H1 (cell line): Measurements from ENCODE around the gene FBN2. TPM values are rescaled to one million over a fixed set of nuclear protein-coding genes. Genes with fewer than 3 reads are reported as not detected.

ENCODE experiments used
- CTCF ChIA-PET: fragments of 300-600 bp; sonication (Branson Sonifier 250); formaldehyde crosslinking; loops from one replicate; lab custom pipeline; 2021; ENCODE audit not compliant: partially characterized antibody; lab: Charles Lee
- POLR2A ChIA-PET: fragments of 300-600 bp; sonication (Branson Sonifier 250); formaldehyde crosslinking; loops from one replicate; lab custom pipeline; 2021; ENCODE audit warnings: inconsistent platforms; ENCODE audit not compliant: partially characterized antibody; lab: Charles Lee
- DNase-seq, 2 experiments: peaks; one replicate each; pipeline versions ENCODE4 v3.0.0 to v3.0.0-alpha.2; 2010 to 2022; ENCODE audit warnings: low spot score in 2 of 2, low read depth in 1 of 2, mixed read lengths in 1 of 2
- FAIRE-seq: peaks from 2 replicates; lab custom pipeline; 2011; peaks lifted over from hg19 to GRCh38; lab: Jason Lieb, UNC
- H2AFZ ChIP-seq: 2 replicates; pipeline ENCODE4 v1.8.1; 2012; ENCODE audit warnings: low read length, inconsistent platforms
- H2AK5ac ChIP-seq: 2 replicates; pipeline ENCODE4 v1.6.1; 2013; ENCODE audit warnings: low read depth, low read length
- H2BK120ac ChIP-seq: replicated peaks from 2 replicates; pipeline ENCODE3; 2013; ENCODE audit warnings: low read depth, low read length, inconsistent platforms
- H2BK12ac ChIP-seq: 2 replicates; pipeline ENCODE4 v1.6.1; 2013; ENCODE audit warnings: low read depth, low read length
- H2BK15ac ChIP-seq: 2 replicates; pipeline ENCODE4 v1.6.1; 2013; ENCODE audit warnings: low read length
- H2BK20ac ChIP-seq: 2 replicates; pipeline ENCODE4 v1.6.1; 2013; ENCODE audit warnings: low read length
- H2BK5ac ChIP-seq: 2 replicates; pipeline ENCODE4 v1.6.1; 2013; ENCODE audit warnings: low read depth, low read length
- H3K14ac ChIP-seq: 2 replicates; pipeline ENCODE4 v1.6.1; 2013; ENCODE audit warnings: inconsistent platforms; ENCODE audit not compliant: insufficient read length
- H3K18ac ChIP-seq: 2 replicates; pipeline ENCODE4 v1.6.1; 2013; ENCODE audit warnings: low read length; ENCODE audit errors: extremely low read depth
- H3K23ac ChIP-seq: 2 replicates; pipeline ENCODE4 v1.6.1; 2013; ENCODE audit warnings: inconsistent platforms; ENCODE audit not compliant: insufficient read length
- H3K23me2 ChIP-seq: 2 replicates; pipeline ENCODE4 v1.6.1; 2013; ENCODE audit warnings: low read depth, low read length
- H3K27ac ChIP-seq: 2 replicates; pipeline ENCODE4 v1.6.1; 2011; ENCODE audit warnings: low read depth, low read length, inconsistent platforms
- H3K27me3 ChIP-seq, 4 experiments: replicated peaks in 1 of 4; 1 replicate in 1 of 4; 2 replicates in 3 of 4; pipeline versions ENCODE4 v1.6.1 to v1.8.1; 2011 to 2013; ENCODE audit warnings: low read length in 3 of 4, mild to moderate bottlenecking in 3 of 4, inconsistent platforms in 2 of 4, mixed read lengths in 2 of 4, moderate library complexity in 1 of 4; ENCODE audit not compliant: control insufficient read depth in 3 of 4, insufficient read depth in 3 of 4; ENCODE audit errors: extremely low read depth in 1 of 4
- H3K36me3 ChIP-seq, 4 experiments: 2 replicates each; pipeline versions ENCODE4 v1.6.1 to v1.8.1; 2011 to 2013; ENCODE audit warnings: mild to moderate bottlenecking in 4 of 4, low read length in 3 of 4, moderate library complexity in 2 of 4, control low read depth in 1 of 4, inconsistent platforms in 1 of 4; ENCODE audit not compliant: insufficient read depth in 4 of 4, control insufficient read depth in 2 of 4
- H3K4ac ChIP-seq: replicated peaks from 2 replicates; pipeline ENCODE3; 2013; ENCODE audit warnings: low read length, low read depth, mixed read lengths, inconsistent platforms; ENCODE audit not compliant: insufficient read length
- H3K4me1 ChIP-seq, 4 experiments: replicated peaks in 1 of 4; 1 replicate in 1 of 4; 2 replicates in 3 of 4; pipeline versions ENCODE4 v1.6.1 to v1.8.1; 2011 to 2013; ENCODE audit warnings: low read length in 3 of 4, inconsistent platforms in 2 of 4, mixed read lengths in 1 of 4; ENCODE audit not compliant: insufficient read depth in 4 of 4, control insufficient read depth in 3 of 4
- H3K4me2 ChIP-seq, 2 experiments: 2 replicates each; pipeline versions ENCODE4 v1.6.1 to v1.8.1; 2011 to 2013; ENCODE audit warnings: low read depth in 2 of 2, low read length in 2 of 2, control low read depth in 1 of 2, inconsistent platforms in 1 of 2, mild to moderate bottlenecking in 1 of 2; ENCODE audit not compliant: insufficient read depth in 1 of 2
- H3K4me3 ChIP-seq, 4 experiments: fragments of 200-600, 300-600 bp in 1 of 4; sonication (generic), shearing (Covaris generic), sonication (Bioruptor Twin) in 1 of 4; 2 replicates each; pipeline versions ENCODE4 v1.5.1 to v1.8.1; 2011 to 2016; ENCODE audit warnings: low read length in 4 of 4, low read depth in 3 of 4, control low read depth in 2 of 4, inconsistent platforms in 2 of 4, mild to moderate bottlenecking in 2 of 4, mixed read lengths in 1 of 4, moderate library complexity in 1 of 4; ENCODE audit not compliant: insufficient read depth in 2 of 4; ENCODE audit errors: extremely low read depth in 1 of 4
- H3K56ac ChIP-seq: replicated peaks from 2 replicates; pipeline ENCODE3; 2013; ENCODE audit warnings: low read depth, mild to moderate bottlenecking, mixed read lengths, low read length, inconsistent platforms; ENCODE audit not compliant: insufficient read length
- H3K79me1 ChIP-seq: 2 replicates; pipeline ENCODE4 v1.6.1; 2013; ENCODE audit warnings: low read depth, low read length, control low read depth
- H3K79me2 ChIP-seq, 2 experiments: 2 replicates each; pipeline versions ENCODE4 v1.6.1 to v1.8.1; 2012 to 2013; ENCODE audit warnings: low read length in 2 of 2, mild to moderate bottlenecking in 2 of 2, inconsistent platforms in 1 of 2; ENCODE audit not compliant: insufficient read depth in 2 of 2, control insufficient read depth in 1 of 2
- H3K9ac ChIP-seq, 4 experiments: replicated peaks in 1 of 4; 1 replicate in 1 of 4; 2 replicates in 3 of 4; pipeline versions ENCODE4 v1.6.1 to v1.8.1; 2011 to 2013; ENCODE audit warnings: low read depth in 3 of 4, low read length in 3 of 4, control low read depth in 2 of 4, mild to moderate bottlenecking in 2 of 4, moderate library complexity in 2 of 4, inconsistent platforms in 1 of 4; ENCODE audit errors: extremely low read depth in 1 of 4
- H3K9me3 ChIP-seq, 2 experiments: 2 replicates each; pipeline versions ENCODE4 v1.6.1 to v1.8.1; 2012 to 2013; ENCODE audit warnings: mild to moderate bottlenecking in 2 of 2, moderate library complexity in 2 of 2, control low read depth in 1 of 2, inconsistent platforms in 1 of 2, low read depth in 1 of 2, low read length in 1 of 2, mixed read lengths in 1 of 2; ENCODE audit not compliant: insufficient read depth in 2 of 2
- H4K20me1 ChIP-seq, 2 experiments: replicated peaks in 1 of 2; 2 replicates each; pipeline versions ENCODE3 to v1.8.1; 2011 to 2013; ENCODE audit warnings: inconsistent platforms in 2 of 2, low read length in 2 of 2, mild to moderate bottlenecking in 1 of 2; ENCODE audit not compliant: insufficient read depth in 2 of 2, control insufficient read depth in 1 of 2
- H4K5ac ChIP-seq: 2 replicates; pipeline ENCODE4 v1.6.1; 2013; ENCODE audit warnings: low read length, low read depth, mixed read lengths, inconsistent platforms; ENCODE audit not compliant: insufficient read length
- H4K8ac ChIP-seq: 2 replicates; pipeline ENCODE4 v1.8.0; 2013; ENCODE audit warnings: mild to moderate bottlenecking, moderate library complexity, low read length, inconsistent platforms; ENCODE audit not compliant: insufficient read depth; ENCODE audit errors: extremely low read depth
- H4K91ac ChIP-seq: replicated peaks from 2 replicates; pipeline ENCODE3; 2013; ENCODE audit warnings: low read length, mixed read lengths, inconsistent platforms; ENCODE audit not compliant: insufficient read length
- BRCA1 ChIP-seq: IDR thresholded peaks from 2 replicates; pipeline ENCODE4 v1.6.1; 2012; ENCODE audit warnings: low read depth, low read length, improper control_type of control experiment
- FOSL1 ChIP-seq: IDR thresholded peaks from 2 replicates; pipeline ENCODE4 v1.6.1; 2011; ENCODE audit warnings: mild to moderate bottlenecking, low read depth, low read length, moderate library complexity; ENCODE audit not compliant: insufficient read depth
- NANOG ChIP-seq: IDR thresholded peaks from 2 replicates; pipeline ENCODE4 v1.6.1; 2011; ENCODE audit warnings: low read length, low read depth, mild to moderate bottlenecking, inconsistent platforms; ENCODE audit not compliant: insufficient read depth, poor library complexity, severe bottlenecking
- RBBP5 ChIP-seq: IDR thresholded peaks from 2 replicates; pipeline ENCODE4 v1.7.1; 2012; ENCODE audit warnings: low read depth, mild to moderate bottlenecking, inconsistent platforms, low read length, moderate library complexity, borderline replicate concordance
- RFX5 ChIP-seq: IDR thresholded peaks from 2 replicates; pipeline ENCODE4 v1.6.1; 2011; ENCODE audit warnings: low read depth, low read length, improper control_type of control experiment, borderline replicate concordance
- SIX5 ChIP-seq: IDR thresholded peaks from 2 replicates; pipeline ENCODE4 v1.6.1; 2011; ENCODE audit warnings: mild to moderate bottlenecking, low read depth, low read length
- SP1 ChIP-seq: IDR thresholded peaks from 2 replicates; pipeline ENCODE4 v1.6.1; 2011; ENCODE audit warnings: low read depth, low read length
- SP4 ChIP-seq: IDR thresholded peaks from 2 replicates; pipeline ENCODE4 v1.6.1; 2012; ENCODE audit warnings: low read length, inconsistent platforms
- WGBS, 2 experiments: shearing (Covaris generic) in 1 of 2; methylation state at CpG; one replicate each; pipeline versions ENCODE4 v1.1.6 to v1.1.7; 2013 to 2015; ENCODE audit warnings: low lambda C conversion rate in 2 of 2, mixed read lengths in 2 of 2, inconsistent platforms in 1 of 2, low coverage in 1 of 2, missing lambda C conversion rate in 1 of 2; ENCODE audit not compliant: insufficient replicate concordance in 2 of 2, insufficient coverage in 1 of 2, insufficient read length in 1 of 2; ENCODE audit errors: extremely low coverage in 1 of 2, missing lambda C conversion rate in 1 of 2; 5-methylcytosine and 5-hydroxymethylcytosine counted together
- polyA plus RNA-seq, 7 experiments: library from polyadenylated mRNA; depleted of rRNA in 3 of 7; stranded (reverse) in 5 of 7; unstranded in 2 of 7; fragments of >200 nt in 5 of 7; fragments of 200-250 nt in 2 of 7; gene quantifications; 1 replicate in 5 of 7; 2 replicates in 1 of 7; 4 replicates in 1 of 7; pipeline versions ENCODE4 v1.2.1 to v1.2.3, GENCODE V29; 2011 to 2013; ENCODE audit warnings: missing spikeins in 2 of 7, mixed read lengths in 2 of 7
- total RNA-seq: library from RNA; stranded (reverse); fragmentation: NEBNext Ultra II Directional; extraction: Animal tissue kit (Norgen Biotek cat#: 25700); gene quantifications from 2 replicates; pipeline ENCODE4 v1.2.1, GENCODE V29; 2021
- TF ChIP-seq, protein P1 (sequence below), 3 experiments: IDR thresholded peaks; 1 replicate in 2 of 3; 2 replicates in 1 of 3; pipeline versions ENCODE4 v1.5.1 to v1.6.1; 2011; ENCODE audit warnings: low read length in 3 of 3, mild to moderate bottlenecking in 3 of 3, inconsistent platforms in 2 of 3, low read depth in 1 of 3, moderate library complexity in 1 of 3; ENCODE audit not compliant: insufficient read depth in 1 of 3; ENCODE audit errors: control extremely low read depth in 1 of 3

Gene FBN2
- total and polyA plus RNA-seq, 2 of the 8 experiments (the other 6 are each of a cell fraction or from before 2014, with no cell fraction given): 14.1 to 16.3 TPM

DNA sequence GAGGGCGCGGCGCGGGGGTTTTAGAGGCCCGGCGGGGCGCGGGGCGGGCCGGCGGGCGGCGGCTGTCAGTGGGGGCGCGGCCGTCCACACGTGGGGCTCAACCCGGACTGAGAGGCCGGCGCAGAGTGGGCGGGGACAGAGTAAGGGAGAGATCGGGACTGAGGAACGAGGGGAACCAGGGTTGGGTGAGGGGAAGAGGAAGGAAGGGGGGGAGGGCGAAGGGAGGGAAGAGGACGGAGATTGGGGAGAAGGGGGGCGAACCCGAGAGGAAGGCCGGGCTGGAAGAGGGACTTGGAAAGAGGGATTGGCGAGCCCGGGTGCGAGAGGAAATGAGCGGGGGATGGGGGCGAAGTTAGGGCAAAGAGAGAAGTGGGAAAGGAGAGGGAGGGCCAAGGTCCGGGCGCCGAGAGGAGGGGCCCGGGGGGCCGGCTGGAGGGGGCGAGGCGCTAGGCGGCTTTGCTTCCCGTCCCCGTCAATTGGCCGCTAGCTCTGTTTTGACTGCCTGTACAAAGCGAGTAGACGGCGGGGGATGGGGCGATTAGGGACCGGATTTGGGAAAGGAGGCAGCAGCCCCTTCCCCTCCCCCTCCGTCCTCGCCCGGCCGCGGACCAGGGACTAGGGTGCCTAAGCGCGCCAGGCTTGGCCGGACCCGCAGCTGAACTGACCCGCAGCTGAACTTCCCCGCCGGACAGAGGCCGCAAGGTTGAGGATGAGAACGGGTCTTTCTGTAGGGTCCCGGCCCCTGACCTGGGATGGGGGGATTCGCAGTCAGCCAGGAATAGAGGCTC, 399 bp upstream of the FBN2 start:
- Histone ChIP-seq H4K5ac (peak overlapping the region; percentile 22), H3K18ac (peak overlapping the region; percentile 32), H2BK120ac (no peak overlapping the region), H2BK5ac (no peak overlapping the region), H3K14ac (no peak overlapping the region), H3K4me3 (peak overlapping the region; percentile 38 to 78 (median 61)), H3K23ac (no peak overlapping the region), H3K27ac (no peak overlapping the region), H3K23me2 (peaks cover 23% of the 10 kb centered on the region; the same call in 1 of the 2 replicates), H3K4ac (no peak overlapping the region), H2AK5ac (no peak overlapping the region), H3K9ac (peak overlapping the region in 3 of 4 experiments; percentile 44 to 60 (median 51); a peak in 4 of 7 replicates), H3K9me3 (no peaks in the 10 kb centered on the region), H4K8ac (peak overlapping the region; percentile 73; the same call in 1 of the 2 replicates), H3K79me1 (no peaks in the 10 kb centered on the region), H4K20me1 (no peaks in the 10 kb centered on the region), H2AFZ (no peak overlapping the region; the same call in 1 of the 2 replicates), H3K79me2 (no peaks in the 10 kb centered on the region), H4K91ac (peak overlapping the region; percentile 10), H3K27me3 (peaks cover 2 to 24% (median 20%) of the 10 kb centered on the region in 4 experiments), H3K36me3 (no peaks in the 10 kb centered on the region), H3K4me1 (peaks cover 0 to 4% (median 2%) of the 10 kb centered on the region in 4 experiments; a peak in 3 of 7 replicates), H2BK15ac (no peak overlapping the region), H2BK12ac (no peak overlapping the region), H3K56ac (no peak overlapping the region), H2BK20ac (no peak overlapping the region), H3K4me2 (peak overlapping the region; percentile 85 to 93)
- FAIRE-seq (no peak), DNase-seq (peak; percentile 49 to 84)
- POLR2A ChIA-PET: interaction anchor here (1.0 to 1.4 kb wide), 3 partner anchors 8 to 157 kb away, joined by 3 to 7 read pairs (median 3); no protein-coding TSS in a partner anchor
- CTCF ChIA-PET: interaction anchor here (2.6 kb wide), 1 partner anchor 136 kb away, joined by 12 read pairs; no protein-coding TSS in a partner anchor
- 0% methylated on average over 6 of the region's 65 CpGs; no CpG with 5 or more reads in 1 of the 2 experiments for WGBS, 2 experiments
- TF ChIP-seq, protein P1, sequence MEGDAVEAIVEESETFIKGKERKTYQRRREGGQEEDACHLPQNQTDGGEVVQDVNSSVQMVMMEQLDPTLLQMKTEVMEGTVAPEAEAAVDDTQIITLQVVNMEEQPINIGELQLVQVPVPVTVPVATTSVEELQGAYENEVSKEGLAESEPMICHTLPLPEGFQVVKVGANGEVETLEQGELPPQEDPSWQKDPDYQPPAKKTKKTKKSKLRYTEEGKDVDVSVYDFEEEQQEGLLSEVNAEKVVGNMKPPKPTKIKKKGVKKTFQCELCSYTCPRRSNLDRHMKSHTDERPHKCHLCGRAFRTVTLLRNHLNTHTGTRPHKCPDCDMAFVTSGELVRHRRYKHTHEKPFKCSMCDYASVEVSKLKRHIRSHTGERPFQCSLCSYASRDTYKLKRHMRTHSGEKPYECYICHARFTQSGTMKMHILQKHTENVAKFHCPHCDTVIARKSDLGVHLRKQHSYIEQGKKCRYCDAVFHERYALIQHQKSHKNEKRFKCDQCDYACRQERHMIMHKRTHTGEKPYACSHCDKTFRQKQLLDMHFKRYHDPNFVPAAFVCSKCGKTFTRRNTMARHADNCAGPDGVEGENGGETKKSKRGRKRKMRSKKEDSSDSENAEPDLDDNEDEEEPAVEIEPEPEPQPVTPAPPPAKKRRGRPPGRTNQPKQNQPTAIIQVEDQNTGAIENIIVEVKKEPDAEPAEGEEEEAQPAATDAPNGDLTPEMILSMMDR (IDR thresholded peaks at IDR 0.05; ENCODE audit: control extremely low read depth in 1 of 3, insufficient read depth in 1 of 3, low read depth in 1 of 3, low read length in 3 of 3): no peak
- no peak for TF ChIP-seq RBBP5
- TF ChIP-seq RFX5: no peak
- no peak for TF ChIP-seq SIX5
- no peak for TF ChIP-seq FOSL1
- no peak for TF ChIP-seq BRCA1
- TF ChIP-seq NANOG: no peak
- TF ChIP-seq SP1: peak; percentile 53; the same call in 1 of the 2 replicates
- TF ChIP-seq SP4: no peak
